Panc1 (cell line): ENCODE data around the gene RENBP.

Experiments
- POLR2AphosphoS5 ChIP-seq: IDR thresholded peaks from 2 replicates; pipeline ENCODE4 v1.6.1; 2012; ENCODE audit warnings: mild to moderate bottlenecking, low read depth, low read length, moderate library complexity
- REST ChIP-seq, 2 experiments: IDR thresholded peaks; 2 replicates each; pipeline ENCODE4 v1.6.1; 2011 to 2012; ENCODE audit warnings: low read depth in 2 of 2, control low read depth in 1 of 2, low read length in 1 of 2, mild to moderate bottlenecking in 1 of 2, moderate library complexity in 1 of 2; ENCODE audit not compliant: insufficient read depth in 1 of 2
- SIN3A ChIP-seq: IDR thresholded peaks from 2 replicates; pipeline ENCODE4 v1.6.1; 2012; ENCODE audit warnings: low read depth, mild to moderate bottlenecking, low read length, moderate library complexity, borderline replicate concordance; ENCODE audit not compliant: insufficient read depth
- TCF7L2 ChIP-seq: IDR thresholded peaks from 2 replicates; pipeline ENCODE4 v1.6.1; 2011; ENCODE audit warnings: mild to moderate bottlenecking, low read depth, low read length, inconsistent platforms
- TF ChIP-seq, protein P1 (sequence below): fragments of 450-650 bp; IDR thresholded peaks from 2 replicates; pipeline ENCODE4 v1.5.1; 2017; ENCODE audit warnings: mild to moderate bottlenecking

GRCh38 chrX:153993079-153993478 lies 48.6 kb upstream of the RENBP start:
- TF ChIP-seq, protein P1, sequence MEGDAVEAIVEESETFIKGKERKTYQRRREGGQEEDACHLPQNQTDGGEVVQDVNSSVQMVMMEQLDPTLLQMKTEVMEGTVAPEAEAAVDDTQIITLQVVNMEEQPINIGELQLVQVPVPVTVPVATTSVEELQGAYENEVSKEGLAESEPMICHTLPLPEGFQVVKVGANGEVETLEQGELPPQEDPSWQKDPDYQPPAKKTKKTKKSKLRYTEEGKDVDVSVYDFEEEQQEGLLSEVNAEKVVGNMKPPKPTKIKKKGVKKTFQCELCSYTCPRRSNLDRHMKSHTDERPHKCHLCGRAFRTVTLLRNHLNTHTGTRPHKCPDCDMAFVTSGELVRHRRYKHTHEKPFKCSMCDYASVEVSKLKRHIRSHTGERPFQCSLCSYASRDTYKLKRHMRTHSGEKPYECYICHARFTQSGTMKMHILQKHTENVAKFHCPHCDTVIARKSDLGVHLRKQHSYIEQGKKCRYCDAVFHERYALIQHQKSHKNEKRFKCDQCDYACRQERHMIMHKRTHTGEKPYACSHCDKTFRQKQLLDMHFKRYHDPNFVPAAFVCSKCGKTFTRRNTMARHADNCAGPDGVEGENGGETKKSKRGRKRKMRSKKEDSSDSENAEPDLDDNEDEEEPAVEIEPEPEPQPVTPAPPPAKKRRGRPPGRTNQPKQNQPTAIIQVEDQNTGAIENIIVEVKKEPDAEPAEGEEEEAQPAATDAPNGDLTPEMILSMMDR, result no peak
- TF ChIP-seq POLR2AphosphoS5 (no peak), REST (IDR thresholded peaks at IDR 0.05; ENCODE audit: insufficient read depth in 1 of 2, low read depth in 2 of 2, low read length in 1 of 2) (no peak), SIN3A (no peak), TCF7L2 (no peak)
